Body of pancreas (tissue), 4 donors: ENCODE measurements around the gene DOK4. TPM values are rescaled to one million over a fixed set of nuclear protein-coding genes. Genes with fewer than 3 reads are reported as not detected.

ENCODE experiments used
- ATAC-seq: fragments of 150-250 bp; one replicate; pipeline ENCODE4 v1.9.1; 2016
- DNase-seq, 4 donors: peaks; one replicate each; pipeline ENCODE4 v3.0.0-alpha.2; 2019
- H3K27ac ChIP-seq, 4 donors: fragments of 200-600 bp; sonication (generic); 1 replicate in 3 of 4; 2 replicates in 1 of 4; pipeline versions ENCODE4 v1.5.1 to v1.6.1; 2016 to 2019; ENCODE audit warnings: mild to moderate bottlenecking in 1 of 4, mixed read lengths in 1 of 4, moderate library complexity in 1 of 4
- H3K27me3 ChIP-seq, 2 donors: fragments of 200-600 bp; sonication (generic); one replicate each; pipeline ENCODE4 v1.6.0; 2016; ENCODE audit warnings: mild to moderate bottlenecking in 1 of 2
- H3K36me3 ChIP-seq, 2 donors: fragments of 200-600 bp; sonication (generic); replicated peaks in 1 of 2; 2 replicates each; pipeline ENCODE4 v1.5.1; 2016; ENCODE audit warnings: low read depth in 2 of 2; ENCODE audit not compliant: insufficient read depth in 1 of 2
- H3K4me1 ChIP-seq: fragments of 200-600 bp; sonication (generic); one replicate; pipeline ENCODE4 v1.6.0; 2016
- H3K4me3 ChIP-seq, 2 donors: fragments of 200-600 bp; sonication (generic); 1 replicate in 1 of 2; 2 replicates in 1 of 2; pipeline ENCODE4 v1.5.1; 2016 to 2019
- H3K9me3 ChIP-seq, 3 donors: fragments of 200-600 bp; sonication (generic); 1 replicate in 2 of 3; 2 replicates in 1 of 3; pipeline ENCODE4 v1.5.1; 2016
- POLR2A ChIP-seq, 3 donors: fragments of 450-650 bp; IDR thresholded peaks; one replicate each; pipeline ENCODE4 v1.6.1; 2016; ENCODE audit warnings: antibody characterized with exemption in 3 of 3, mild to moderate bottlenecking in 2 of 3
- WGBS, 2 donors: methylation state at CpG; one replicate each; pipeline ENCODE4 v1.1.5; 2017; 5-methylcytosine and 5-hydroxymethylcytosine counted together
- intact Hi-C: fragments of 100-400 bp; cut with DNase I; formaldehyde crosslinking; loops from one replicate; pipeline ENCODE4 v1.15.1; 2023
- total RNA-seq, 2 donors: library from RNA; depleted of rRNA; stranded (reverse); fragments of >200 nt; gene quantifications; one replicate each; pipeline ENCODE4 v1.1.0, GENCODE V29; 2016
- TF ChIP-seq, protein P1 (sequence below), 7 experiments: fragments of 450-650 bp in 4 of 7; fragments of 200-600 bp in 3 of 7; sonication (generic) in 3 of 7; IDR thresholded peaks; one replicate each; pipeline ENCODE4 v1.5.1; 2016 to 2019; ENCODE audit warnings: antibody characterized with exemption in 7 of 7

DOK4 gene
- total RNA-seq, 2 donors from 2014 or later = 33.0 to 36.1 TPM

GRCh38 chr16:57498031-57498430 is 11.7 kb upstream of the DOK4 start:
- intact Hi-C loops = no loop called here
- WGBS, 2 donors = 73 to 85% methylated on average over 2 to 4 of the region's 4 CpGs
- H3K9me3 ChIP-seq = no peaks in the 10 kb centered on the region
- no peaks in the 10 kb centered on the region for H3K27me3 ChIP-seq
- H3K36me3 ChIP-seq = no peaks in the 10 kb centered on the region
- ATAC-seq (no peak), DNase-seq (no peak)
- peaks cover 11% of the 10 kb centered on the region for H3K4me1 ChIP-seq
- TF ChIP-seq, protein P1, sequence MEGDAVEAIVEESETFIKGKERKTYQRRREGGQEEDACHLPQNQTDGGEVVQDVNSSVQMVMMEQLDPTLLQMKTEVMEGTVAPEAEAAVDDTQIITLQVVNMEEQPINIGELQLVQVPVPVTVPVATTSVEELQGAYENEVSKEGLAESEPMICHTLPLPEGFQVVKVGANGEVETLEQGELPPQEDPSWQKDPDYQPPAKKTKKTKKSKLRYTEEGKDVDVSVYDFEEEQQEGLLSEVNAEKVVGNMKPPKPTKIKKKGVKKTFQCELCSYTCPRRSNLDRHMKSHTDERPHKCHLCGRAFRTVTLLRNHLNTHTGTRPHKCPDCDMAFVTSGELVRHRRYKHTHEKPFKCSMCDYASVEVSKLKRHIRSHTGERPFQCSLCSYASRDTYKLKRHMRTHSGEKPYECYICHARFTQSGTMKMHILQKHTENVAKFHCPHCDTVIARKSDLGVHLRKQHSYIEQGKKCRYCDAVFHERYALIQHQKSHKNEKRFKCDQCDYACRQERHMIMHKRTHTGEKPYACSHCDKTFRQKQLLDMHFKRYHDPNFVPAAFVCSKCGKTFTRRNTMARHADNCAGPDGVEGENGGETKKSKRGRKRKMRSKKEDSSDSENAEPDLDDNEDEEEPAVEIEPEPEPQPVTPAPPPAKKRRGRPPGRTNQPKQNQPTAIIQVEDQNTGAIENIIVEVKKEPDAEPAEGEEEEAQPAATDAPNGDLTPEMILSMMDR (IDR thresholded peaks at IDR 0.05) = no peak
- TF ChIP-seq POLR2A (IDR thresholded peaks at IDR 0.05) = no peak
- no peak overlapping the region for H3K27ac ChIP-seq
- H3K4me3 ChIP-seq = no peak overlapping the region

GRCh38 chr16:57497121-57497520 is 10.8 kb upstream of the DOK4 start:
- WGBS, 2 donors = 67 to 74% methylated on average over 12 to 13 of the region's 13 CpGs
- ATAC-seq = no peak
- Histone ChIP-seq H3K27me3 (no peaks in the 10 kb centered on the region), H3K9me3 (no peaks in the 10 kb centered on the region), H3K4me3 (no peak overlapping the region), H3K27ac (no peak overlapping the region), H3K36me3 (no peaks in the 10 kb centered on the region), H3K4me1 (peaks cover 11% of the 10 kb centered on the region)
- intact Hi-C loops = no loop called here
- no peak for TF ChIP-seq POLR2A (IDR thresholded peaks at IDR 0.05)
- TF ChIP-seq, protein P1 (IDR thresholded peaks at IDR 0.05) = no peak
- no peak for DNase-seq

DNA sequence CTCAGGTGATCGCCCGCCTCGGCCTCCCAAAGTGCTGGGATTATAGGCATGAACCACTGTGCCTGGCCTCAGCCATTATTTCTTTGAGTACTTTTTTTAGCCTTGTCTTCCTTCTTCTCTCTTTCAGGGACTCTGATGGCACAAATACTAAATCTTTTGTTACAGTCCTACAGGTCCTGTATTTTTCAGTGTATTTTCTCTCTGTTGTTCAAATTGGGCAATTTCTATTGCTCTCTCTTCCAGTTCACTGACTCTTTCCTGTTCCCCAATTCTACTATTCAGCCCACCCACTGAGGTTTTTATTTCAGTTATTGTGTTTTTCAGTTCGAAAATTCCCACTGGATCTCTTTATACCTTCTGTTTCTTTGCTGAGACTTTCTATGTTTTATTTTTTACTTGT is 7.5 kb upstream of the DOK4 start:
- no peak overlapping the region for H3K27ac ChIP-seq
- H3K9me3 ChIP-seq = no peaks in the 10 kb centered on the region
- intact Hi-C loops = no loop called here
- no peaks in the 10 kb centered on the region for H3K36me3 ChIP-seq
- WGBS, 2 donors = 82 to 87% methylated on average over 4 of the region's 4 CpGs
- ATAC-seq = no peak
- no peaks in the 10 kb centered on the region for H3K4me1 ChIP-seq
- H3K27me3 ChIP-seq = no peaks in the 10 kb centered on the region
- DNase-seq = no peak
- H3K4me3 ChIP-seq = no peak overlapping the region
- TF ChIP-seq POLR2A (IDR thresholded peaks at IDR 0.05) = no peak
- TF ChIP-seq, protein P1 (IDR thresholded peaks at IDR 0.05) = no peak

DNA sequence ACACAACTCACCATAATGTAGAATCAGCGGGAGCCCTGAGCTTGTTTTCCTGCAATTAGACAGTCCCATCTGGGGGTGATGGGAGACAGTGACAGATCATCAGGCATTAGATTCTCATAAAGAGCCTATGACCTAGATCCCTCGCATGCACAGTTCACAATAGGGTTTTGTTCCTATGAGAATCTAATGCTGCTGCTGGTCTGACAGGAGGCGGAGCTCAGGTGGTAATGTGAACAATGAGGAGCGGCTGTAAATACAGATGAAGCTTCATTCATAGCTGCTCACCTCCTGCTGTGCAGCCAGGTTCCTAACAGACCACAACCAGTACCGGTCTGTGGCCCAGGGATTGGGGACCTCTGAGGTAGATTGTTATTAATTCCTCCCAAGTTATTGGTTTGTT is 2.9 kb upstream of the DOK4 start:
- no peak overlapping the region for H3K27ac ChIP-seq
- intact Hi-C loops = no loop called here
- 88 to 95% methylated on average over 5 of the region's 5 CpGs for WGBS, 2 donors
- H3K36me3 ChIP-seq = no peaks in the 10 kb centered on the region
- ATAC-seq (no peak), DNase-seq (no peak)
- TF ChIP-seq, protein P1 (IDR thresholded peaks at IDR 0.05) = no peak
- TF ChIP-seq POLR2A (IDR thresholded peaks at IDR 0.05) = no peak
- no peaks in the 10 kb centered on the region for H3K27me3 ChIP-seq
- peaks cover 21% of the 10 kb centered on the region for H3K4me1 ChIP-seq
- no peak overlapping the region for H3K4me3 ChIP-seq
- no peaks in the 10 kb centered on the region for H3K9me3 ChIP-seq
